ENCODE measurements around the gene PLEKHF1. TPM values are rescaled to one million over a fixed set of nuclear protein-coding genes. Genes with fewer than 3 reads are reported as not detected.

The PLEKHF1 gene
- total RNA-seq, 4 donors from 2014 or later: 8.2 to 16.5 (median 9.0) TPM

DNA sequence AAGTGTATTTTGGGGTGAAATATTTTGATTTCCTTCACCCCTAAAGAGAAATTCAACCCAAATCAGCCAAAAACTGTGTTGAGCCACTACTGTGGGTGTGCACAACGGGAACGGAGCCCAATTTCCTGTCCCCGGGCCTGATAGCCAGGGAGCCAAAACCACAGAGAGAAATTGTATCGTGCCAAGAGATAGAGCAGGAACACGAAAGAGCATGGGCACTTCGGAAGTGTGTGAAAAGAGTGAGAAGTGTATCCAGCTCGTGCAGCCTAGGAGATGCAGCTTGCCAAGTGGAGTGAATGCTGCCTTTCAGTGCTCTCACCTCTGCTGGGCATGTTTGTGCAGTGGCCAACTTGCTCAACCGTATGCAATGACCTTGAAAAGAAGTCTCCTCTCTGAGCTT lies 19.4 kb upstream of the PLEKHF1 start:
- no peak for DNase-seq
- TF ChIP-seq, protein P1, sequence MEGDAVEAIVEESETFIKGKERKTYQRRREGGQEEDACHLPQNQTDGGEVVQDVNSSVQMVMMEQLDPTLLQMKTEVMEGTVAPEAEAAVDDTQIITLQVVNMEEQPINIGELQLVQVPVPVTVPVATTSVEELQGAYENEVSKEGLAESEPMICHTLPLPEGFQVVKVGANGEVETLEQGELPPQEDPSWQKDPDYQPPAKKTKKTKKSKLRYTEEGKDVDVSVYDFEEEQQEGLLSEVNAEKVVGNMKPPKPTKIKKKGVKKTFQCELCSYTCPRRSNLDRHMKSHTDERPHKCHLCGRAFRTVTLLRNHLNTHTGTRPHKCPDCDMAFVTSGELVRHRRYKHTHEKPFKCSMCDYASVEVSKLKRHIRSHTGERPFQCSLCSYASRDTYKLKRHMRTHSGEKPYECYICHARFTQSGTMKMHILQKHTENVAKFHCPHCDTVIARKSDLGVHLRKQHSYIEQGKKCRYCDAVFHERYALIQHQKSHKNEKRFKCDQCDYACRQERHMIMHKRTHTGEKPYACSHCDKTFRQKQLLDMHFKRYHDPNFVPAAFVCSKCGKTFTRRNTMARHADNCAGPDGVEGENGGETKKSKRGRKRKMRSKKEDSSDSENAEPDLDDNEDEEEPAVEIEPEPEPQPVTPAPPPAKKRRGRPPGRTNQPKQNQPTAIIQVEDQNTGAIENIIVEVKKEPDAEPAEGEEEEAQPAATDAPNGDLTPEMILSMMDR (IDR thresholded peaks at IDR 0.05): no peak
- TF ChIP-seq POLR2A (IDR thresholded peaks at IDR 0.05): no peak
- Histone ChIP-seq H3K27me3 (no peaks in the 10 kb centered on the region), H3K9me3 (no peaks in the 10 kb centered on the region), H3K4me1 (no peaks in the 10 kb centered on the region), H3K4me3 (no peak overlapping the region), H3K36me3 (no peaks in the 10 kb centered on the region), H3K27ac (no peak overlapping the region)

DNA sequence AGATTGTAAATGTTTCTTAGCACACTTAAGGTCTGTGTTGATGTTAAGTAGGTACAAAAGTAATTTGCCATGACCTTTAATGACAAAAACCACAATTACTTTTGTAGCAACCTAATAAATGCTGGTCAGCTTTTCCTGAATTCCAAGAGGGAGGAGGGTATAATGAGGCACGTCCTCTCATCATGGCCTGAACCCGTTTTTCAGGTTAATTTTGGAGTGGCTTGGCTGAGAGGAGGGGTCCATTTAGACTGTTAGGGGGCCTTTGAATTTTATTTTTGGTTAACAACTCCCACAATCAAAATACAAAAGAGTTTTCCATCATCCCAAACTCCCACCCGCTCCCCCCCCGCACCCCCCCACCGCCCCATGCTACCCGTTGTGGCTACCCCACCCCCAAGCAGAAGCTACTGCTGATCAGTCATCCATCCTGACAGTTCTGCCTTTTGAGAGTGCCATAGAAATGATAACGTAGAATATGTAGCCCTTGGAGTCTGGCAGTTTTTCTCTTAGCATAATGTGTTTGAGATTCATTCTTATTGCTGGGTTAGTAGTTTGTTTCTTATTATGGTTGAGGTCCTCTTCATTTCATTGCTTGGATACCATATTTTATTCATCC lies 14.4 kb upstream of the PLEKHF1 start:
- Histone ChIP-seq H3K4me1 (no peaks in the 10 kb centered on the region), H3K9me3 (no peaks in the 10 kb centered on the region), H3K36me3 (no peaks in the 10 kb centered on the region), H3K27me3 (no peaks in the 10 kb centered on the region), H3K4me3 (no peak overlapping the region), H3K27ac (no peak overlapping the region)
- TF ChIP-seq, protein P1 (IDR thresholded peaks at IDR 0.05): no peak
- TF ChIP-seq POLR2A (IDR thresholded peaks at IDR 0.05): no peak
- no peak for DNase-seq

GRCh38 chr19:29651622-29652394 lies 13.5 kb upstream of the PLEKHF1 start:
- no peak for DNase-seq
- no peak overlapping the region for H3K27ac ChIP-seq
- no peak for TF ChIP-seq POLR2A (IDR thresholded peaks at IDR 0.05)
- TF ChIP-seq, protein P1 (IDR thresholded peaks at IDR 0.05): no peak
- H3K4me3 ChIP-seq: no peak overlapping the region
- no peaks in the 10 kb centered on the region for H3K4me1 ChIP-seq
- H3K9me3 ChIP-seq: no peaks in the 10 kb centered on the region
- no peaks in the 10 kb centered on the region for H3K36me3 ChIP-seq
- H3K27me3 ChIP-seq: no peaks in the 10 kb centered on the region

DNA sequence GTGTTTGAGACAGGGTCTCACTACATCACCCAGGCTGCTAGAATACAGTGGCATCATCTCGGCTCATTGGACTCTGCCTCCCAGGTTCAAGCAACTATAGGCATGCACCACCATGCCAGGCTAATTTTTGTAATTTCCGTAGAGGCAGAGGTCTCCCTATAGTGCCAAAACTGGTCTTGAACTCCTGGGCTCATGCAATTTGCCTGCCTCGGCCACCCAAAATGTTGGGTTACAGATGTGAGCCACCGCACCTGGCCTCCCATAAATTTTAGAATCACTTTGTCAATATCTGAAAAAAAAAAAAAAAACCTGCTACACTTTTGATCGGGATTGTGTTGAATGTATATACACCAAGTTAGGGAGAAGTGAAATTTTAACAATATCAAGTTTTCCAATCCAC lies 11.9 kb upstream of the PLEKHF1 start:
- TF ChIP-seq POLR2A (IDR thresholded peaks at IDR 0.05): no peak
- TF ChIP-seq, protein P1 (IDR thresholded peaks at IDR 0.05): no peak
- Histone ChIP-seq H3K4me3 (no peak overlapping the region), H3K36me3 (no peaks in the 10 kb centered on the region), H3K27ac (no peak overlapping the region), H3K27me3 (no peaks in the 10 kb centered on the region), H3K4me1 (no peaks in the 10 kb centered on the region), H3K9me3 (no peaks in the 10 kb centered on the region)
- peak in 1 of 3 donors; percentile 9 for DNase-seq

GRCh38 chr19:29655648-29656335 lies 9.5 kb upstream of the PLEKHF1 start:
- H3K9me3 ChIP-seq: no peaks in the 10 kb centered on the region
- no peak overlapping the region for H3K27ac ChIP-seq
- H3K4me1 ChIP-seq: no peaks in the 10 kb centered on the region
- H3K36me3 ChIP-seq: no peaks in the 10 kb centered on the region
- TF ChIP-seq POLR2A (IDR thresholded peaks at IDR 0.05): no peak
- TF ChIP-seq, protein P1 (IDR thresholded peaks at IDR 0.05): no peak
- DNase-seq: peak in 1 of 3 donors; percentile 25
- no peak overlapping the region for H3K4me3 ChIP-seq
- H3K27me3 ChIP-seq: no peaks in the 10 kb centered on the region
